HepG2 (cell line): ENCODE results near the gene RPS25. TPM values are rescaled to one million over a fixed set of nuclear protein-coding genes. Genes with fewer than 3 reads are reported as not detected.

Experiments used
- ATAC-seq: fragments of 200-7000 bp; cut with Tn5 transposase; 3 replicates; pipeline ENCODE4 v1.9.1; 2020; ENCODE audit warnings: mild to moderate bottlenecking, moderate library complexity
- BruUV-seq: library from RNA; stranded (reverse); fragments of 400-500 nt; replicated peaks from 2 replicates; lab custom pipeline; 2021; lab: Mats Ljungman, UMichigan
- CTCF ChIA-PET: fragments of 300-600 bp; formaldehyde crosslinking; extraction: SDS; loops from one replicate; lab custom pipeline; 2021; ENCODE audit warnings: low total read pairs, inconsistent platforms, low intra/inter-chr PET ratio; lab: Yijun Ruan, JAX
- POLR2A ChIA-PET: fragments of 350-600 bp; sonication (Branson Sonifier 250); formaldehyde crosslinking; loops from one replicate; lab custom pipeline; 2020; ENCODE audit warnings: antibody characterized with exemption, inconsistent platforms; lab: Yijun Ruan, JAX
- DNase-seq: peaks from one replicate; pipeline ENCODE4 v3.0.0-alpha.2; 2015; ENCODE audit warnings: low spot score
- FAIRE-seq: peaks from 3 replicates; lab custom pipeline; 2011; peaks lifted over from hg19 to GRCh38; lab: Jason Lieb, UNC
- H2AFZ ChIP-seq: one replicate; pipeline ENCODE4 v1.6.1; 2011; ENCODE audit warnings: low read length, inconsistent platforms
- H3K27ac ChIP-seq: fragments of 300-600 bp; 3 replicates; pipeline ENCODE4 v1.8.0; 2011; ENCODE audit warnings: mixed run types, mild to moderate bottlenecking, mixed read lengths, low read length, inconsistent platforms; ENCODE audit not compliant: insufficient read depth; ENCODE audit errors: extremely low read length
- H3K27me3 ChIP-seq, 2 experiments: fragments of 200-600 bp in 1 of 2; 2 replicates in 1 of 2; 3 replicates in 1 of 2; pipeline versions ENCODE4 v1.6.0 to v1.8.0; 2011; ENCODE audit warnings: low read length in 2 of 2, mild to moderate bottlenecking in 2 of 2, moderate library complexity in 2 of 2, inconsistent platforms in 1 of 2; ENCODE audit not compliant: insufficient read depth in 2 of 2, control insufficient read depth in 1 of 2
- H3K36me3 ChIP-seq, 2 experiments: fragments of 200-600 bp in 1 of 2; replicated peaks in 1 of 2; 2 replicates in 1 of 2; 3 replicates in 1 of 2; pipeline versions ENCODE4 v1.5.1 to v1.8.0; 2011; ENCODE audit warnings: low read length in 2 of 2, inconsistent platforms in 1 of 2; ENCODE audit not compliant: insufficient read depth in 2 of 2, control insufficient read depth in 1 of 2
- H3K4me1 ChIP-seq: 2 replicates; pipeline ENCODE4 v1.5.1; 2012; ENCODE audit warnings: low read length, inconsistent platforms; ENCODE audit not compliant: insufficient read depth
- H3K4me2 ChIP-seq: 2 replicates; pipeline ENCODE4 v1.6.0; 2011; ENCODE audit warnings: low read depth, low read length, inconsistent platforms
- H3K4me3 ChIP-seq, 3 experiments: fragments of 200-600 bp in 1 of 3; sonication (generic), shearing (Covaris generic) in 1 of 3; replicated peaks in 1 of 3; 2 replicates each; pipeline ENCODE4 v1.5.1; 2011 to 2016; ENCODE audit warnings: low read length in 3 of 3, inconsistent platforms in 2 of 3, low read depth in 2 of 3, mild to moderate bottlenecking in 2 of 3, control low read depth in 1 of 3, mixed read lengths in 1 of 3; ENCODE audit not compliant: insufficient read depth in 1 of 3
- H3K79me2 ChIP-seq: one replicate; pipeline ENCODE4 v1.6.1; 2011; ENCODE audit warnings: low read length, inconsistent platforms; ENCODE audit not compliant: insufficient read depth
- H3K9ac ChIP-seq: 2 replicates; pipeline ENCODE4 v1.6.0; 2011; ENCODE audit warnings: mild to moderate bottlenecking, low read depth, low read length, inconsistent platforms; ENCODE audit not compliant: insufficient read depth
- H3K9me3 ChIP-seq: 2 replicates; pipeline ENCODE4 v1.5.1; 2012; ENCODE audit warnings: mild to moderate bottlenecking, low read length
- H4K20me1 ChIP-seq: 2 replicates; pipeline ENCODE4 v1.6.0; 2011; ENCODE audit warnings: inconsistent platforms, mild to moderate bottlenecking, low read length, moderate library complexity; ENCODE audit not compliant: insufficient read depth
- ATM ChIP-seq: fragments of 450-650 bp; IDR thresholded peaks from 2 replicates; pipeline ENCODE4 v1.7.1; 2017; ENCODE audit warnings: mild to moderate bottlenecking, borderline replicate concordance
- CREB1 ChIP-seq, 2 experiments: fragments of 450-650 bp in 1 of 2; IDR thresholded peaks; 2 replicates each; pipeline ENCODE4 v1.6.1; 2016 to 2017; ENCODE audit warnings: control low read depth in 1 of 2, mild to moderate bottlenecking in 1 of 2, missing compliant biosample characterization in 1 of 2, missing genetic modification characterization in 1 of 2
- FOXK2 ChIP-seq: fragments of 450-650 bp; IDR thresholded peaks from 2 replicates; pipeline ENCODE4 v1.6.1; 2016
- MBD4 ChIP-seq: IDR thresholded peaks from 2 replicates; pipeline ENCODE4 v1.6.1; 2012; ENCODE audit warnings: low read length, inconsistent platforms, borderline replicate concordance
- NR3C1 ChIP-seq: sonication (generic); formaldehyde crosslinking; IDR thresholded peaks from 2 replicates; pipeline ENCODE4 v1.4.0; 2020; ENCODE audit warnings: missing genetic modification reagents
- POLR2AphosphoS5 ChIP-seq: IDR thresholded peaks from 2 replicates; pipeline ENCODE4 v1.6.1; 2012; ENCODE audit warnings: low read depth, low read length
- REL ChIP-seq: sonication (generic); formaldehyde crosslinking; conservative IDR thresholded peaks from 2 replicates; pipeline ENCODE4 v1.8.0; 2022; ENCODE audit warnings: mild to moderate bottlenecking, missing genetic modification reagents, moderate library complexity
- ZNF101 ChIP-seq: sonication (generic); formaldehyde crosslinking; IDR thresholded peaks from 2 replicates; pipeline ENCODE4 v1.4.0; 2020; ENCODE audit warnings: mild to moderate bottlenecking, low read depth, missing genetic modification reagents, borderline replicate concordance
- ZNF232 ChIP-seq: sonication (generic); formaldehyde crosslinking; IDR thresholded peaks from 2 replicates; pipeline ENCODE4 v1.4.0; 2020; ENCODE audit warnings: missing genetic modification reagents, borderline replicate concordance
- ZNF556 ChIP-seq: sonication (generic); formaldehyde crosslinking; IDR thresholded peaks from 2 replicates; pipeline ENCODE4 v1.4.0; 2020; ENCODE audit warnings: mild to moderate bottlenecking, missing genetic modification reagents, borderline replicate concordance
- ZNF563 ChIP-seq: sonication (generic); formaldehyde crosslinking; IDR thresholded peaks from 2 replicates; pipeline ENCODE4 v1.8.0; 2022; ENCODE audit warnings: mild to moderate bottlenecking, moderate library complexity, missing genetic modification reagents
- ZNF589 ChIP-seq: sonication (generic); formaldehyde crosslinking; conservative IDR thresholded peaks from 2 replicates; pipeline ENCODE4 v1.8.0; 2022; ENCODE audit warnings: mild to moderate bottlenecking, moderate library complexity, missing genetic modification reagents
- ZNF7 ChIP-seq: IDR thresholded peaks from 2 replicates; pipeline ENCODE4 v1.6.1; 2016; ENCODE audit warnings: missing biosample characterization, missing genetic modification reagents
- ZNF775 ChIP-seq: sonication (generic); formaldehyde crosslinking; IDR thresholded peaks from 2 replicates; pipeline ENCODE4 v1.4.0; 2020; ENCODE audit warnings: missing genetic modification reagents, mild to moderate bottlenecking, moderate library complexity, borderline replicate concordance
- ZSCAN20 ChIP-seq: sonication (generic); formaldehyde crosslinking; IDR thresholded peaks from 2 replicates; pipeline ENCODE4 v1.4.0; 2020; ENCODE audit warnings: missing genetic modification reagents, mild to moderate bottlenecking, borderline replicate concordance
- WGBS: methylation state at CpG from one replicate; pipeline ENCODE4 v1.1.6; 2017; ENCODE audit warnings: low lambda C conversion rate; 5-methylcytosine and 5-hydroxymethylcytosine counted together
- in situ Hi-C: cut with HindIII; loops from 2 replicates; pipeline ENCODE4 v1.10.0; 2017; ENCODE audit warnings: low pct_unique_long_range_greater_than_20kb; ENCODE audit not compliant: extremely low pct_ligation_motif_present
- intact Hi-C: fragments of 100-400 bp; cut with micrococcal nuclease; formaldehyde crosslinking; loops from one replicate; pipeline ENCODE4 v1.10.0; 2022; ENCODE audit not compliant: unreplicated experiment
- polyA plus RNA-seq, 8 experiments: library from polyadenylated mRNA; depleted of rRNA in 3 of 8; stranded (reverse) in 7 of 8; unstranded in 1 of 8; fragments of >200 nt; fragmentation: Illumina TruSeq in 4 of 8; extraction: Trizol in 4 of 8; gene quantifications; 2 replicates each; pipeline versions ENCODE4 v1.2.1 to v1.2.3, GENCODE V29; 2011 to 2016; ENCODE audit warnings: low read depth in 4 of 8, missing spikeins in 1 of 8, mixed read lengths in 1 of 8; ENCODE audit not compliant: insufficient read depth in 1 of 8
- total RNA-seq, 5 experiments: library from RNA; depleted of rRNA; stranded (reverse); fragments of >200 nt; fragmentation: Illumina TruSeq; extraction: Trizol; gene quantifications; 2 replicates each; pipeline ENCODE4 v1.2.3, GENCODE V29; 2016; ENCODE audit warnings: low read depth in 1 of 5
- TF ChIP-seq, protein P1 (sequence below): sonication (generic); formaldehyde crosslinking; IDR thresholded peaks from 2 replicates; pipeline ENCODE4 v1.4.0; 2020; ENCODE audit warnings: missing genetic modification reagents, borderline replicate concordance

Gene RPS25
- total and polyA plus RNA-seq, 2 of the 13 experiments (the other 11 are each of a cell fraction or from before 2014, with no cell fraction given): 839 to 1,415 TPM

DNA sequence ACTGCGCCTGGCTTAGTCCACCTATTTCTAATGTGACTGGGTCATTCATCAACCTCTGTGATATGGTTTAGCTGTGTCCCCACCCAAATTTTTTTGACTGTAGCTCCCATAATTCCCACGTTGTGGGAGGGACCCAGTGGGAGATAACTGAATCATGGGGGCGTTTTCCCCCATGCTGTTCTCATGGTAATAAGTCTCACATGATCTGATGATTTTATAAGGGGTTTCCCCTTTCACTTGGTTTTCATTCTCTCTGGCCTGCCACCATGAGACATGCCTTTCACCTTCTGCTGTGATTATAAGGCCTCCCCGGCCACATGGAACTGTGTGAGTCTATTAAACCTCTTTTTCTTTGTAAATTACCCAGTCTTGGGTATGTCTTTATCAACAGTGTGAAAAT lies 11.5 kb downstream of the RPS25 start:
- no peaks in the 10 kb centered on the region for H4K20me1 ChIP-seq
- POLR2A ChIA-PET: no interaction called here
- in situ Hi-C loops (no loop called here), intact Hi-C loops (no loop called here)
- H2AFZ ChIP-seq: no peak overlapping the region
- H3K36me3 ChIP-seq: peaks cover 8 to 40% of the 10 kb centered on the region in 2 experiments; a peak in 4 of 5 replicates
- no peak overlapping the region for H3K4me2 ChIP-seq
- no peaks in the 10 kb centered on the region for H3K9me3 ChIP-seq
- DNase-seq (no peak), FAIRE-seq (no peak), ATAC-seq (no peak)
- no TSS peak for BruUV-seq
- H3K27ac ChIP-seq: no peak overlapping the region
- TF ChIP-seq ZNF563 (CRISPR knock-in tag): no peak
- TF ChIP-seq FOXK2: no peak
- no peak for TF ChIP-seq POLR2AphosphoS5
- no peak for TF ChIP-seq ZNF101
- TF ChIP-seq ZSCAN20 (CRISPR knock-in tag): no peak
- no peak for TF ChIP-seq CREB1 (IDR thresholded peaks at IDR 0.05)
- TF ChIP-seq CREB1 (CRISPR knock-in tag; IDR thresholded peaks at IDR 0.05): no peak
- H3K9ac ChIP-seq: no peak overlapping the region
- no peak overlapping the region for H3K4me3 ChIP-seq
- no peaks in the 10 kb centered on the region for H3K4me1 ChIP-seq
- no peaks in the 10 kb centered on the region for H3K79me2 ChIP-seq
- CTCF ChIA-PET: no interaction called here
- WGBS: 93% methylated on average over 4 of the region's 4 CpGs
- H3K27me3 ChIP-seq: no peaks in the 10 kb centered on the region

DNA sequence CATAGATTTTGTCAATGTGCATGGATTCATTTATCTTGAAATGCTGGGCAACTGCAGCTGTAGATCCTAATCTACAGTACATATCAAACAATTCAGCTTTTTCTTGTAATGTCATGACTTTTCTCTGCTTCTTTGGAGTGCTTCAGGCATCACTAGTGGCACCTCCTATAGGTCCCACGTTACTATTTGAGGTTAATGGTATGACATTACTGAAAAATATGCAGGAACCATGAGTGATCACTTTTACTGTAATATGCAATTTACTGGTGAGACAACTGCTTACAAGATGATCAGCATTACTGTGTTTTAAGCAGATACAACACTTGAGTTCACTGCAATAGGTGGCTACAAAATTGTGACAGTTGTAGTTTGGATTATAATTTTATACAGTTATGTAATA lies 17.2 kb downstream of the RPS25 start:
- FAIRE-seq: no peak
- DNase-seq: no peak
- in situ Hi-C loops (no loop called here), intact Hi-C loops (no loop called here)
- Histone ChIP-seq H3K9ac (no peak overlapping the region), H3K4me3 (no peak overlapping the region), H3K36me3 (peaks cover 7 to 17% of the 10 kb centered on the region in 2 experiments; a peak in 3 of 5 replicates), H3K4me1 (peaks cover 36% of the 10 kb centered on the region), H3K4me2 (no peak overlapping the region), H2AFZ (no peak overlapping the region), H3K9me3 (no peaks in the 10 kb centered on the region), H3K27ac (no peak overlapping the region), H4K20me1 (no peaks in the 10 kb centered on the region), H3K79me2 (peaks cover 35% of the 10 kb centered on the region), H3K27me3 (no peaks in the 10 kb centered on the region; a peak in 1 of 5 replicates)
- TSS peak; percentile 27 for BruUV-seq
- ChIA-PET POLR2A (no interaction called here), CTCF (no interaction called here)
- ATAC-seq: no peak
- WGBS: 81% methylated on average over 1 of the region's 1 CpG
- TF ChIP-seq, protein P1, sequence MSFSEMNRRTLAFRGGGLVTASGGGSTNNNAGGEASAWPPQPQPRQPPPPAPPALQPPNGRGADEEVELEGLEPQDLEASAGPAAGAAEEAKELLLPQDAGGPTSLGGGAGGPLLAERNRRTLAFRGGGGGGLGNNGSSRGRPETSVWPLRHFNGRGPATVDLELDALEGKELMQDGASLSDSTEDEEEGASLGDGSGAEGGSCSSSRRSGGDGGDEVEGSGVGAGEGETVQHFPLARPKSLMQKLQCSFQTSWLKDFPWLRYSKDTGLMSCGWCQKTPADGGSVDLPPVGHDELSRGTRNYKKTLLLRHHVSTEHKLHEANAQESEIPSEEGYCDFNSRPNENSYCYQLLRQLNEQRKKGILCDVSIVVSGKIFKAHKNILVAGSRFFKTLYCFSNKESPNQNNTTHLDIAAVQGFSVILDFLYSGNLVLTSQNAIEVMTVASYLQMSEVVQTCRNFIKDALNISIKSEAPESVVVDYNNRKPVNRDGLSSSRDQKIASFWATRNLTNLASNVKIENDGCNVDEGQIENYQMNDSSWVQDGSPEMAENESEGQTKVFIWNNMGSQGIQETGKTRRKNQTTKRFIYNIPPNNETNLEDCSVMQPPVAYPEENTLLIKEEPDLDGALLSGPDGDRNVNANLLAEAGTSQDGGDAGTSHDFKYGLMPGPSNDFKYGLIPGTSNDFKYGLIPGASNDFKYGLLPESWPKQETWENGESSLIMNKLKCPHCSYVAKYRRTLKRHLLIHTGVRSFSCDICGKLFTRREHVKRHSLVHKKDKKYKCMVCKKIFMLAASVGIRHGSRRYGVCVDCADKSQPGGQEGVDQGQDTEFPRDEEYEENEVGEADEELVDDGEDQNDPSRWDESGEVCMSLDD: no peak
- TF ChIP-seq MBD4: no peak
- no peak for TF ChIP-seq ZNF775 (CRISPR knock-in tag)
- TF ChIP-seq ATM: no peak
- TF ChIP-seq REL (CRISPR knock-in tag): no peak
- TF ChIP-seq ZNF7 (CRISPR knock-in tag): no peak
- TF ChIP-seq ZNF589 (CRISPR knock-in tag): no peak
- no peak for TF ChIP-seq NR3C1 (CRISPR knock-in tag)
- TF ChIP-seq ZNF232: no peak
- no peak for TF ChIP-seq ZNF556 (CRISPR knock-in tag)
- no peak for TF ChIP-seq FOXK2
